OCI-LY3 (cell line): ENCODE measurements around the gene GMEB2.

ENCODE experiments used
- CTCF ChIP-seq: fragments of 200-600, 300-600 bp; sonication (generic); IDR thresholded peaks from 2 replicates; pipeline ENCODE4 v1.5.1; 2014; ENCODE audit warnings: antibody characterized with exemption, low read length, low read depth
- EZH2phosphoT487 ChIP-seq: fragments of 200-600 bp; shearing (Covaris generic); IDR thresholded peaks from 2 replicates; pipeline ENCODE4 v1.6.1; 2018; ENCODE audit warnings: antibody characterized with exemption, mixed run types, low read depth

- no peak for TF ChIP-seq CTCF
- no peak for TF ChIP-seq EZH2phosphoT487
Observed at GRCh38 chr20:63566395-63567135, 60.3 kb downstream of the GMEB2 start.
